Esophagus squamous epithelium (tissue), 4 donors: Measurements from ENCODE around the gene INAFM2.

Experiments used
- POLR2A ChIP-seq, 4 donors: fragments of 450-650 bp; IDR thresholded peaks; one replicate each; pipeline ENCODE4 v1.6.1; 2017; ENCODE audit warnings: antibody characterized with exemption in 4 of 4, mild to moderate bottlenecking in 4 of 4, moderate library complexity in 3 of 4
- TF ChIP-seq, protein P1 (sequence below), 6 experiments: fragments of 450-650 bp in 4 of 6; fragments of 200-600 bp in 2 of 6; sonication (generic) in 2 of 6; IDR thresholded peaks; one replicate each; pipeline ENCODE4 v1.5.1; 2016 to 2019; ENCODE audit warnings: antibody characterized with exemption in 6 of 6, mild to moderate bottlenecking in 4 of 6, moderate library complexity in 4 of 6

DNA sequence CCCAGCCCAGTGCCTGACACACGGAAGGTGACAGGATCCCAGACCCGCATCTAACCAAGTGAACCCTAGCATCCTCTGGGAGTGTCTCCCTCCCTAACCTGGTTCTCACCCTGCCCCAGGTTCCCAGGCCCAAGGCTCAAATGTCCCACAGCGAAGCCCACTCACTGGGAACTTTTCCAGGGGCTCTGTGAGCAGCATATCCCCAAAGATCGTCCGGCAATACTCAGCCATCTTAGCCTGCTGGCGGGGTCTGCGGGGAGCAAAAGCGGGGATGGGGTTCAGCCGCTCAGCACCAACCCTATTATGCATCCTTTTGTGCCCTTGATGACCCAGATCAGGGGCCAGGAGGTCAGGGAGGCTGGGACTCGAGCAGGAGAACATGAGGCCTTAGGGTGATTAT lies 26.1 kb upstream of the INAFM2 start:
- no peak for TF ChIP-seq POLR2A (IDR thresholded peaks at IDR 0.05)
- TF ChIP-seq, protein P1, sequence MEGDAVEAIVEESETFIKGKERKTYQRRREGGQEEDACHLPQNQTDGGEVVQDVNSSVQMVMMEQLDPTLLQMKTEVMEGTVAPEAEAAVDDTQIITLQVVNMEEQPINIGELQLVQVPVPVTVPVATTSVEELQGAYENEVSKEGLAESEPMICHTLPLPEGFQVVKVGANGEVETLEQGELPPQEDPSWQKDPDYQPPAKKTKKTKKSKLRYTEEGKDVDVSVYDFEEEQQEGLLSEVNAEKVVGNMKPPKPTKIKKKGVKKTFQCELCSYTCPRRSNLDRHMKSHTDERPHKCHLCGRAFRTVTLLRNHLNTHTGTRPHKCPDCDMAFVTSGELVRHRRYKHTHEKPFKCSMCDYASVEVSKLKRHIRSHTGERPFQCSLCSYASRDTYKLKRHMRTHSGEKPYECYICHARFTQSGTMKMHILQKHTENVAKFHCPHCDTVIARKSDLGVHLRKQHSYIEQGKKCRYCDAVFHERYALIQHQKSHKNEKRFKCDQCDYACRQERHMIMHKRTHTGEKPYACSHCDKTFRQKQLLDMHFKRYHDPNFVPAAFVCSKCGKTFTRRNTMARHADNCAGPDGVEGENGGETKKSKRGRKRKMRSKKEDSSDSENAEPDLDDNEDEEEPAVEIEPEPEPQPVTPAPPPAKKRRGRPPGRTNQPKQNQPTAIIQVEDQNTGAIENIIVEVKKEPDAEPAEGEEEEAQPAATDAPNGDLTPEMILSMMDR (IDR thresholded peaks at IDR 0.05) = no peak
